ENCODE data around the gene SRP9. TPM values are rescaled to one million over a fixed set of nuclear protein-coding genes. Genes with fewer than 3 reads are reported as not detected.

SRP9 gene
- total and polyA plus RNA-seq, 10 donors = 145 to 269 (median 169) TPM

DNA sequence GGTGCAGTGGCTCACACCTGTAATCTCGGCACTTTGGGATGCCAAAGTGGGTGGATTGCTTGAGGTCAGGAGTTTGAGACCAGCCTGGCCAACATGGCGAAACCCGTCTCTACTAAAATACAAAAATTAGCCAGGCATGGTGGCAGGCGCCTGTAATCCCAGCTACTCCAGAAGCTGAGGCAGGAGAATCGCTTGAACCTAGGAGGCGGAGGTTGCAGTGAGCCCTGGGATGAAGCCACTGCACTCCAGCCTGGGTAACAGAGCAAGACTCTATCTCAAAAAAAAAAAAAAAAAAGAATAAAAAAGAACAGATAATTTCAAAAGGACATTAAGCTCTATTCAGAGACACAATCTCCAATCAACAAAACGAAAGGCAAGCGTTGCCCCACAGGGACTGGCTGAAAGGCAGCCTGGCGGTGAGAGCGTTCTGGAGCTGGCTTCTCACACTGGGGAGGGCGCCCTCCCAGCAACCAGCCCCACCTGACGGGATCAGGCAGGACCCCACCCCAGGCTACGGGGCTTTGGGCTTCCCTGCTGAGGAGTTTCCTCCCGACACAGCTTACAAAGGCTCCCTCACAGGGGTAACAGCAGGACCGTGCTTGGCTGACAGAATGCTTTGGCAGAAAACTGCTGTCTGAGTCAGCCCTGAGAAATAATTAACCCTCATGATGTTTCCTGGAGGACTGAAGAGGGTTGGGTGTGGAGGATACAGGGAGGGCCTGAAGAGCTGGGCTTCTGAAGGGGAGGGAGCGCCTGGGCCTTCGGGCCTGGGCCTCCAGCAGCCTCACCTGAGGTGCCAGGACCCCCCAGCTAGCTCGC, 31.1 kb upstream of the SRP9 start:
- peak overlapping the region in 2 of 8 donors; percentile 15 to 42 for H3K4me3 ChIP-seq
- peaks cover 0 to 24% (median 8%) of the 10 kb centered on the region in 6 donors for H3K4me1 ChIP-seq
- no peaks in the 10 kb centered on the region for H3K36me3 ChIP-seq
- WGBS, 5 donors = 63 to 76% (median 74%) methylated on average over 18 of the region's 18 CpGs
- DNase-seq = no peak
- intact Hi-C loops (cut with DNase I; ENCODE audit: low total_unique reads) = no loop called here
- H3K27me3 ChIP-seq (replicated peaks in 1 of 7) = no peaks in the 10 kb centered on the region
- H3K27ac ChIP-seq = peak overlapping the region in 6 of 8 donors; percentile 68 to 79 (median 72)
- H3K9me3 ChIP-seq = no peaks in the 10 kb centered on the region
- TF ChIP-seq POLR2AphosphoS5 (IDR thresholded peaks at IDR 0.05) = peak in 2 of 3 donors; percentile 43 to 62
- no peak for TF ChIP-seq POLR2A (IDR thresholded peaks at IDR 0.05)

DNA sequence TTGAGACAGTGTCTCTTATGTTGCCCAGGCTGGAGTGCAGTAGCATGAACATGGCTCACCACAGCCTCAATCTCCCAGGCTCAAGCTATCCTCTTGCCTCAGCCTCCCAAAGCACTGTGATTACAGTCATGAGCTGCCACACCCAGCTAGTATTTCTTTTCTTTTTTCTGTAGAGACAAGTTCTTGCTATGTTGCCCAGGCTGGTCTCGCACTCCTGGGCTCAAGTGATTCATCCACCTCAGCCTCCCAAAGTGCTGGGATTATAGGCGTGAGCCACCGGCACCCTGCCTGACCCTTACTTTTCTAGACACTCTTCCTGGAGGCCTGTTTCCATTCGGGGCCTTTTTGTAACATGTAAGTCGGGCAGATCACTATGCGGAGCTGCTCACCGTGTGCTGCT, 30.1 kb upstream of the SRP9 start:
- no peak for TF ChIP-seq POLR2A (IDR thresholded peaks at IDR 0.05)
- Histone ChIP-seq H3K36me3 (no peaks in the 10 kb centered on the region), H3K27ac (peak overlapping the region in 4 of 8 donors; percentile 70 to 79 (median 72)), H3K4me1 (peaks cover 0 to 28% (median 10%) of the 10 kb centered on the region in 6 donors), H3K9me3 (no peaks in the 10 kb centered on the region), H3K27me3 (replicated peaks in 1 of 7) (no peaks in the 10 kb centered on the region), H3K4me3 (no peak overlapping the region)
- intact Hi-C loops (cut with DNase I; ENCODE audit: low total_unique reads) = no loop called here
- 86 to 98% (median 94%) methylated on average over 7 of the region's 7 CpGs for WGBS, 5 donors
- no peak for DNase-seq

DNA sequence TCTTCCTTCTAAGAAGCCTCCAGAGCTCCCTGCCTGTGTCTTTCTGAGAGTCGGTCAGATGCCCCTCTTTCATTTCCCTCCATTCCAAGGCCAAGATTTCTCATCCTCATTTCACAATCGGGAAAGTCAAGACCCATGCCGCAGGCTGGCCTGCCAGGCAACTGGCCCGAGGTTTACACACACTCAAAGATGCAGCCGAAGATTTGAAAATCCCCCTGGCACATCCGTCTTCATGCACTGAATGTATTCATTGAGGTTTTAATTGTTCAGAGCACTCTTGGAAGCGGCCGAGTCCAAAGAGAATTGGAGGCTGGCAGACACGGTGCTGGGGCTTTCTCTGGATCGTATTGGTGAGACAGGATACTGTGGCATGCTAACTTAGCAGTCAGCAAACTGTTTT, 29.1 kb upstream of the SRP9 start:
- Histone ChIP-seq H3K9me3 (no peaks in the 10 kb centered on the region), H3K4me3 (no peak overlapping the region), H3K27ac (no peak overlapping the region), H3K27me3 (replicated peaks in 1 of 7) (no peaks in the 10 kb centered on the region), H3K4me1 (peaks cover 0 to 28% (median 10%) of the 10 kb centered on the region in 6 donors), H3K36me3 (no peaks in the 10 kb centered on the region)
- TF ChIP-seq, protein P1, sequence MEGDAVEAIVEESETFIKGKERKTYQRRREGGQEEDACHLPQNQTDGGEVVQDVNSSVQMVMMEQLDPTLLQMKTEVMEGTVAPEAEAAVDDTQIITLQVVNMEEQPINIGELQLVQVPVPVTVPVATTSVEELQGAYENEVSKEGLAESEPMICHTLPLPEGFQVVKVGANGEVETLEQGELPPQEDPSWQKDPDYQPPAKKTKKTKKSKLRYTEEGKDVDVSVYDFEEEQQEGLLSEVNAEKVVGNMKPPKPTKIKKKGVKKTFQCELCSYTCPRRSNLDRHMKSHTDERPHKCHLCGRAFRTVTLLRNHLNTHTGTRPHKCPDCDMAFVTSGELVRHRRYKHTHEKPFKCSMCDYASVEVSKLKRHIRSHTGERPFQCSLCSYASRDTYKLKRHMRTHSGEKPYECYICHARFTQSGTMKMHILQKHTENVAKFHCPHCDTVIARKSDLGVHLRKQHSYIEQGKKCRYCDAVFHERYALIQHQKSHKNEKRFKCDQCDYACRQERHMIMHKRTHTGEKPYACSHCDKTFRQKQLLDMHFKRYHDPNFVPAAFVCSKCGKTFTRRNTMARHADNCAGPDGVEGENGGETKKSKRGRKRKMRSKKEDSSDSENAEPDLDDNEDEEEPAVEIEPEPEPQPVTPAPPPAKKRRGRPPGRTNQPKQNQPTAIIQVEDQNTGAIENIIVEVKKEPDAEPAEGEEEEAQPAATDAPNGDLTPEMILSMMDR (IDR thresholded peaks at IDR 0.05 in 8 of 11, conservative IDR thresholded peaks at IDR 0.05 in 3 of 11) = no peak
- no peak for TF ChIP-seq POLR2AphosphoS5 (IDR thresholded peaks at IDR 0.05)
- no peak for TF ChIP-seq POLR2A (IDR thresholded peaks at IDR 0.05)
- no peak for DNase-seq
- intact Hi-C loops (cut with DNase I; ENCODE audit: low total_unique reads) = no loop called here
- WGBS, 5 donors = 86 to 94% (median 90%) methylated on average over 10 of the region's 10 CpGs

DNA sequence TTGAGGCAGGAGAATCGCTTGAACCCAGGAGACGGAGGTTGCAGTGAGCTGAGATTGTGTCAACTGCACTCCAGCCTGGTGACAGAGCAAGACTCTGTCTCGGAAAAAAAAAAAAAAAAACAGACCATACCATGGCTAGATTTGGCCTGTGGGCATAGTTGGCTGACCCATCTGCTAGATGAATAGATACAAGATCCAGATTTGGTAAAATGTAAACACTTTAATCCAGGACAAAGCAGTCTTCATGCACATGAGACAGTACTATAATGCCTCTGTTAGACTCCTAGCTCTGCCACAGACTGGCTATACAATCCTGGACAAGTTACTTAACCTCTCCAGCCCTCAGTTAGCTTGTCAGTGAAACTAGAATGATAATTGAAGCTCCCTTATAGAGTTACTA, 27.9 kb upstream of the SRP9 start:
- peaks cover 3 to 39% (median 15%) of the 10 kb centered on the region in 6 donors for H3K4me1 ChIP-seq
- no peak overlapping the region for H3K27ac ChIP-seq
- H3K27me3 ChIP-seq (replicated peaks in 1 of 7) = no peaks in the 10 kb centered on the region
- TF ChIP-seq, protein P1 (IDR thresholded peaks at IDR 0.05 in 8 of 11, conservative IDR thresholded peaks at IDR 0.05 in 3 of 11) = no peak
- no peak for TF ChIP-seq POLR2AphosphoS5 (IDR thresholded peaks at IDR 0.05)
- H3K4me3 ChIP-seq = no peak overlapping the region
- DNase-seq = no peak
- H3K36me3 ChIP-seq = no peaks in the 10 kb centered on the region
- 86 to 97% (median 92%) methylated on average over 3 of the region's 3 CpGs for WGBS, 5 donors
- no peaks in the 10 kb centered on the region for H3K9me3 ChIP-seq
- intact Hi-C loops (cut with DNase I; ENCODE audit: low total_unique reads) = no loop called here

DNA sequence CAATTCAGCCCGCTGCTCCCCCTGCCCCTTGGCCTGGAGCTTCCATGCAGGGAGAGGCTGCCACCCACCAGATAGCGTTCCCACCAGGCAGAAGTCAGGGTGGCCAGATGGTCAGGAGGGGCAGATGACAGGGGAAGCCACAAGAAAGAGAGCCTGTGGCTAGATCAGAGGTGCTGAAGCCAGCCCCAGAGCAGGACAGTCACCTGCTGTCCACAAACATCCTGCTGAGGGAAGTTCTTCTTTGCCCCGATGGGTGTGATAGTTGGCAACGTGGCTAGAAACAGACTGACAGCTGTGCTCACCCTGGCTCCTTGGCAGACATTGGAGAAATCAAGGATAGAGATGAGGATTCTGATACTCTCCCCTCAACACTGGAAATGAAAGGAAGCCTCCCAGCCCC, 27.2 kb upstream of the SRP9 start:
- no peak for TF ChIP-seq POLR2AphosphoS5 (IDR thresholded peaks at IDR 0.05)
- TF ChIP-seq, protein P1 (IDR thresholded peaks at IDR 0.05 in 8 of 11, conservative IDR thresholded peaks at IDR 0.05 in 3 of 11) = no peak
- TF ChIP-seq POLR2A (IDR thresholded peaks at IDR 0.05) = no peak
- H3K9me3 ChIP-seq = no peaks in the 10 kb centered on the region
- no peak overlapping the region for H3K27ac ChIP-seq
- no peak for DNase-seq
- no peaks in the 10 kb centered on the region for H3K36me3 ChIP-seq
- peaks cover 4 to 46% (median 20%) of the 10 kb centered on the region in 6 donors for H3K4me1 ChIP-seq
- 48 to 67% (median 57%) methylated on average over 3 to 4 of the region's 4 CpGs for WGBS, 5 donors
- H3K4me3 ChIP-seq = no peak overlapping the region
- no peaks in the 10 kb centered on the region for H3K27me3 ChIP-seq (replicated peaks in 1 of 7)
- intact Hi-C loops (cut with DNase I; ENCODE audit: low total_unique reads) = no loop called here

Measured in spleen (tissue), 11 donors.